Smooth muscle cell (in vitro differentiated cells): ENCODE data around the gene RASSF9. TPM values are rescaled to one million over a fixed set of nuclear protein-coding genes. Genes with fewer than 3 reads are reported as not detected.

ENCODE experiments used
- DNase-seq: peaks from one replicate; lab custom pipeline; 2025; ENCODE audit not compliant: unreplicated experiment; lab: John Stamatoyannopoulos, UW
- H2AFZ ChIP-seq: fragments of 200-600 bp; sonication (generic); 2 replicates; pipeline ENCODE4 v1.6.0; 2016; ENCODE audit warnings: antibody characterized with exemption, low read depth, mild to moderate bottlenecking
- H3F3A ChIP-seq: fragments of 200-600 bp; sonication (generic); 2 replicates; pipeline ENCODE4 v1.6.0; 2017; ENCODE audit warnings: antibody characterized with exemption, low read depth
- H3K27ac ChIP-seq: fragments of 200-600 bp; sonication (generic); 2 replicates; pipeline ENCODE4 v1.5.1; 2016; ENCODE audit warnings: low read depth, mild to moderate bottlenecking
- H3K27me3 ChIP-seq: fragments of 200-600 bp; sonication (generic); 2 replicates; pipeline ENCODE4 v1.6.1; 2016; ENCODE audit warnings: low read depth, mild to moderate bottlenecking
- H3K36me3 ChIP-seq: fragments of 200-600 bp; sonication (generic); 2 replicates; pipeline ENCODE4 v1.5.1; 2016; ENCODE audit warnings: low read depth
- H3K4me1 ChIP-seq: fragments of 200-600 bp; sonication (generic); 2 replicates; pipeline ENCODE4 v1.5.1; 2016; ENCODE audit warnings: low read depth
- H3K4me2 ChIP-seq: fragments of 200-600 bp; sonication (generic); 2 replicates; pipeline ENCODE4 v1.6.0; 2016; ENCODE audit warnings: mild to moderate bottlenecking
- H3K4me3 ChIP-seq: fragments of 200-600 bp; sonication (generic); 2 replicates; pipeline ENCODE4 v1.5.1; 2016; ENCODE audit warnings: mild to moderate bottlenecking
- H3K79me2 ChIP-seq: fragments of 200-600 bp; sonication (generic); 2 replicates; pipeline ENCODE4 v1.6.0; 2016; ENCODE audit warnings: low read depth, mild to moderate bottlenecking
- H3K9ac ChIP-seq: fragments of 200-600 bp; sonication (generic); 2 replicates; pipeline ENCODE4 v1.6.0; 2016; ENCODE audit warnings: low read depth
- H3K9me3 ChIP-seq: fragments of 200-600 bp; sonication (generic); replicated peaks from 2 replicates; pipeline ENCODE4 v1.5.1; 2016; ENCODE audit warnings: low read depth
- H4K20me1 ChIP-seq: fragments of 200-600 bp; sonication (generic); 2 replicates; pipeline ENCODE4 v1.6.0; 2016; ENCODE audit warnings: low read depth
- CTCF ChIP-seq: fragments of 200-600 bp; sonication (generic); IDR thresholded peaks from 2 replicates; pipeline ENCODE4 v1.5.1; 2017; ENCODE audit warnings: borderline replicate concordance, mild to moderate bottlenecking, antibody characterized with exemption; ENCODE audit not compliant: insufficient read depth, poor library complexity, severe bottlenecking
- WGBS: methylation state at CpG from one replicate; pipeline ENCODE4 v1.1.7; 2016; ENCODE audit warnings: low lambda C conversion rate; 5-methylcytosine and 5-hydroxymethylcytosine counted together
- polyA plus RNA-seq: library from polyadenylated mRNA; unstranded; fragments of >200 nt; fragmentation: Nextera tagmentation; extraction: Ambion mirVana; gene quantifications from 2 replicates; pipeline ENCODE4 v1.2.1, GENCODE V29; 2016
- total RNA-seq: library from RNA; depleted of rRNA; stranded (reverse); fragments of >200 nt; gene quantifications from 2 replicates; pipeline ENCODE4 v1.2.3, GENCODE V29; 2014

RASSF9 gene
- total and polyA plus RNA-seq, 2 experiments from 2014 or later = 0.16 to 0.31 TPM

- H3K27ac ChIP-seq = no peak overlapping the region
Observed at GRCh38 chr12:85807730-85808129, 28.5 kb downstream of the RASSF9 start.

GRCh38 chr12:85805654-85806053 lies 30.6 kb downstream of the RASSF9 start:
- peak overlapping the region; percentile 50 for H3K27ac ChIP-seq
- H2AFZ ChIP-seq = no peak overlapping the region
- H3K9me3 ChIP-seq = no peaks in the 10 kb centered on the region
- no peak overlapping the region for H3K4me3 ChIP-seq
- no peaks in the 10 kb centered on the region for H4K20me1 ChIP-seq
- no peak for TF ChIP-seq CTCF
- peak overlapping the region; percentile 24 for H3K4me2 ChIP-seq
- no peak for DNase-seq
- no peaks in the 10 kb centered on the region for H3K79me2 ChIP-seq
- no peak overlapping the region for H3K9ac ChIP-seq
- 54% methylated on average over 5 of the region's 5 CpGs for WGBS
- H3K27me3 ChIP-seq = no peaks in the 10 kb centered on the region
- H3K4me1 ChIP-seq = no peaks in the 10 kb centered on the region
- no peaks in the 10 kb centered on the region for H3F3A ChIP-seq
- H3K36me3 ChIP-seq = no peaks in the 10 kb centered on the region

More at GRCh38 chr12:85807730-85808129, 28.5 kb downstream of the RASSF9 start:
- Histone ChIP-seq H3K4me3 (no peak overlapping the region), H2AFZ (no peak overlapping the region), H3K9me3 (no peaks in the 10 kb centered on the region), H3K27me3 (no peaks in the 10 kb centered on the region), H3K9ac (no peak overlapping the region), H3K4me2 (no peak overlapping the region), H3F3A (no peaks in the 10 kb centered on the region), H3K79me2 (no peaks in the 10 kb centered on the region), H4K20me1 (no peaks in the 10 kb centered on the region), H3K36me3 (no peaks in the 10 kb centered on the region), H3K4me1 (no peaks in the 10 kb centered on the region)
- no peak for TF ChIP-seq CTCF
- no peak for DNase-seq

GRCh38 chr12:85804663-85805062 lies 31.5 kb downstream of the RASSF9 start:
- Histone ChIP-seq H3K9ac (no peak overlapping the region), H3K4me2 (peak overlapping the region; percentile 9), H3K27me3 (no peaks in the 10 kb centered on the region), H3F3A (no peaks in the 10 kb centered on the region), H3K36me3 (no peaks in the 10 kb centered on the region), H4K20me1 (no peaks in the 10 kb centered on the region), H2AFZ (no peak overlapping the region), H3K27ac (peak overlapping the region; percentile 50), H3K4me3 (no peak overlapping the region), H3K79me2 (no peaks in the 10 kb centered on the region), H3K9me3 (no peaks in the 10 kb centered on the region), H3K4me1 (no peaks in the 10 kb centered on the region)
- no peak for DNase-seq
- WGBS = 54% methylated on average over 3 of the region's 3 CpGs
- no peak for TF ChIP-seq CTCF

- 98% methylated on average over 2 of the region's 2 CpGs for WGBS
- Histone ChIP-seq H3K79me2 (no peaks in the 10 kb centered on the region), H4K20me1 (no peaks in the 10 kb centered on the region), H3K4me1 (no peaks in the 10 kb centered on the region), H3K9ac (no peak overlapping the region), H3K9me3 (no peaks in the 10 kb centered on the region), H3K27me3 (no peaks in the 10 kb centered on the region), H3K4me3 (no peak overlapping the region), H2AFZ (no peak overlapping the region), H3F3A (no peaks in the 10 kb centered on the region), H3K27ac (no peak overlapping the region), H3K4me2 (no peak overlapping the region), H3K36me3 (no peaks in the 10 kb centered on the region)
- DNase-seq = no peak
- TF ChIP-seq CTCF = no peak
Observed at GRCh38 chr12:85803923-85804322, 32.3 kb downstream of the RASSF9 start.
